Activated B cell treated with CpG ODN at 0.5 μM for 24 hours (primary cell): ENCODE measurements around the gene TULP1. TPM values are rescaled to one million over a fixed set of nuclear protein-coding genes. Genes with fewer than 3 reads are reported as not detected.

ENCODE experiments used
- ATAC-seq: fragments of 200-7000 bp; cut with Tn5 transposase; one replicate; pipeline ENCODE4 v1.10.0; 2021; ENCODE audit warnings: low read depth, mild to moderate bottlenecking, moderate library complexity
- CTCF ChIA-PET: fragments of 350-600 bp; sonication (Branson Sonifier 250); formaldehyde crosslinking; loops from one replicate; lab custom pipeline; 2021; ENCODE audit warnings: antibody characterized with exemption; lab: Charles Lee
- POLR2A ChIA-PET: fragments of 350-600 bp; sonication (Branson Sonifier 250); formaldehyde crosslinking; loops from one replicate; lab custom pipeline; 2021; ENCODE audit warnings: antibody characterized with exemption; lab: Charles Lee
- DNase-seq: peaks from one replicate; pipeline ENCODE4 v3.0.0; 2022
- H3K27ac Mint-ChIP-seq: one replicate; pipeline ENCODE4 v1.8.0; 2020; ENCODE audit warnings: mixed read lengths
- H3K27me3 Mint-ChIP-seq: one replicate; pipeline ENCODE4 v1.8.0; 2021; ENCODE audit warnings: mixed read lengths
- H3K36me3 Mint-ChIP-seq: one replicate; pipeline ENCODE4 v1.8.0; 2021; ENCODE audit warnings: low read depth, mixed read lengths
- H3K4me1 Mint-ChIP-seq: one replicate; pipeline ENCODE4 v1.8.0; 2021; ENCODE audit warnings: mixed read lengths
- H3K4me3 Mint-ChIP-seq: one replicate; pipeline ENCODE4 v1.8.0; 2020; ENCODE audit warnings: mild to moderate bottlenecking, mixed read lengths
- H3K9me3 Mint-ChIP-seq: one replicate; pipeline ENCODE4 v1.8.0; 2020; ENCODE audit warnings: mixed read lengths
- CTCF ChIP-seq: fragments of 200-600 bp; IDR thresholded peaks from one replicate; pipeline ENCODE4 v1.8.0; 2022; ENCODE audit warnings: antibody characterized with exemption, mild to moderate bottlenecking
- intact Hi-C: fragments of 100-400 bp; cut with micrococcal nuclease; formaldehyde crosslinking; loops from one replicate; pipeline ENCODE4 v1.15.1; 2024
- total RNA-seq: library from RNA; stranded (reverse); gene quantifications from 2 replicates; pipeline ENCODE4 v1.2.3, GENCODE V29; 2022

TULP1 gene
- total RNA-seq, 1 donor from 2014 or later: not detected

- peak overlapping the region; percentile 98 for H3K27ac Mint-ChIP-seq
- no peak for DNase-seq
- H3K36me3 Mint-ChIP-seq: peaks cover 79% of the 10 kb centered on the region
- CTCF ChIA-PET: interaction anchor here (1.0 to 2.6 kb wide), 4 partner anchors 11 to 266 kb away, joined by 4 to 18 read pairs (median 4); partner anchors contain the start of genes ARMC12 and DEF6
- no peak for ATAC-seq
- no peaks in the 10 kb centered on the region for H3K27me3 Mint-ChIP-seq
- no peak for TF ChIP-seq CTCF
- H3K9me3 Mint-ChIP-seq: no peaks in the 10 kb centered on the region
- POLR2A ChIA-PET: interaction anchor here (0.6 to 3.4 kb wide), 14 partner anchors 19 to 910 kb away, joined by 3 to 20 read pairs (median 5); partner anchors contain the start of genes FANCE, TEAD3 and ZNF76
- intact Hi-C loops: loop anchor here (2.0 to 5.0 kb wide), 2 partner anchors 267 to 1683 kb away; partner anchors contain the start of genes ARMC12 and LEMD2
- H3K4me1 Mint-ChIP-seq: peaks cover 50% of the 10 kb centered on the region
- H3K4me3 Mint-ChIP-seq: peak overlapping the region; percentile 96
These were observed 42.7 kb downstream of the TULP1 start for GRCh38 chr6:35469751-35470662.

GRCh38 chr6:35468980-35469750 lies 43.5 kb downstream of the TULP1 start:
- Mint-ChIP-seq H3K27ac (peak overlapping the region; percentile 98), H3K36me3 (peaks cover 74% of the 10 kb centered on the region), H3K4me1 (peaks cover 50% of the 10 kb centered on the region), H3K4me3 (peak overlapping the region; percentile 96), H3K27me3 (no peaks in the 10 kb centered on the region), H3K9me3 (no peaks in the 10 kb centered on the region)
- POLR2A ChIA-PET: interaction anchor here (0.6 to 3.4 kb wide), 14 partner anchors 18 to 735 kb away, joined by 3 to 20 read pairs (median 6); partner anchors contain the start of genes DEF6, FANCE, PPARD and TEAD3
- no peak for TF ChIP-seq CTCF
- CTCF ChIA-PET: interaction anchor here (2.6 to 3.1 kb wide), 2 partner anchors 128 to 172 kb away, joined by 18 to 19 read pairs; partner anchors contain the start of gene DEF6
- no peak for DNase-seq
- ATAC-seq: no peak
- intact Hi-C loops: loop anchor here (1.0 to 5.0 kb wide), 7 partner anchors 17 to 1682 kb away; partner anchors contain the start of genes ARMC12, DEF6, FANCE and LEMD2

GRCh38 chr6:35468181-35468979 lies 44.3 kb downstream of the TULP1 start, which contains the start of gene RPL10A:
Gene RPL10A (plus strand): TSS chr6:35468401. CDS start chr6:35468435, 34 bp downstream.
- ATAC-seq: peak; percentile 85
- H3K27ac Mint-ChIP-seq: peak within 1 kb of the TSS; percentile 98
- peaks cover 72% of the 10 kb centered on the region for H3K36me3 Mint-ChIP-seq
- peak; percentile 87 for DNase-seq
- TF ChIP-seq CTCF: no peak
- POLR2A ChIA-PET: interaction anchor here (0.7 to 3.4 kb wide), 19 partner anchors 11 to 268 kb away, joined by 3 to 20 read pairs (median 5); partner anchors contain the start of genes DEF6, FANCE, PPARD and TEAD3
- intact Hi-C loops: loop anchor here (1.0 to 5.0 kb wide), 7 partner anchors 16 to 1681 kb away; partner anchors contain the start of genes ARMC12, DEF6, FANCE and LEMD2
- H3K4me1 Mint-ChIP-seq: peaks cover 45% of the 10 kb centered on the region
- H3K4me3 Mint-ChIP-seq: peak within 1 kb of the TSS; percentile 96
- H3K9me3 Mint-ChIP-seq: no peaks in the 10 kb centered on the region
- H3K27me3 Mint-ChIP-seq: no peaks in the 10 kb centered on the region
- CTCF ChIA-PET: interaction anchor here (0.8 to 3.1 kb wide), 9 partner anchors 14 to 175 kb away, joined by 3 to 19 read pairs (median 5); partner anchors contain the start of genes DEF6, FANCE and PPARD

- Mint-ChIP-seq H3K27ac (no peak overlapping the region), H3K27me3 (no peaks in the 10 kb centered on the region), H3K4me3 (no peak overlapping the region), H3K36me3 (peaks cover 62% of the 10 kb centered on the region), H3K4me1 (peaks cover 27% of the 10 kb centered on the region), H3K9me3 (no peaks in the 10 kb centered on the region)
- no peak for TF ChIP-seq CTCF
- CTCF ChIA-PET: interaction anchor here (0.9 to 1.5 kb wide), 3 partner anchors 122 to 138 kb away, joined by 3 to 4 read pairs (median 3); no protein-coding TSS in a partner anchor
- POLR2A ChIA-PET: interaction anchor here (1.8 kb wide), 1 partner anchor 14 kb away, joined by 6 read pairs; the partner anchor contains the start of gene FANCE
- intact Hi-C loops: loop anchor here (5.0 kb wide), 1 partner anchor 1678 kb away; the partner anchor contains the start of gene LEMD2
- DNase-seq (no peak), ATAC-seq (no peak)
These were observed 47.0 kb downstream of the TULP1 start for GRCh38 chr6:35465646-35466045.
